HG03025 (cell line): ENCODE data around the gene RAPGEF4.
"Not testable (repeated sequence)": the region's sequence is repeated elsewhere in the genome, so short reads cannot be mapped to it uniquely, and the experiment has no call there.

Source experiments
- ATAC-seq: cut with Tn5 transposase; IDR thresholded peaks from one replicate; pipeline ENCODE4 v1.9.1; 2021; ENCODE audit warnings: mild to moderate bottlenecking, moderate library complexity; ENCODE audit not compliant: unreplicated experiment, low FRiP score

RAPGEF4 gene

GRCh38 chr2:172770887-172771286 lies 35.2 kb downstream of the RAPGEF4 start:
- ATAC-seq: no peak

- ATAC-seq: no peak
Measured at GRCh38 chr2:172772633-172773032, 37.0 kb downstream of the RAPGEF4 start.

GRCh38 chr2:172774302-172774701 lies 38.7 kb downstream of the RAPGEF4 start:
- ATAC-seq: no peak

GRCh38 chr2:172775319-172775718 lies 39.7 kb downstream of the RAPGEF4 start:
- no peak for ATAC-seq

GRCh38 chr2:172777431-172777830 lies 41.8 kb downstream of the RAPGEF4 start:
- no peak for ATAC-seq

- ATAC-seq: no peak
Measured at GRCh38 chr2:172782506-172783164, 47.0 kb downstream of the RAPGEF4 start.

GRCh38 chr2:172783165-172783898 lies 47.7 kb downstream of the RAPGEF4 start:
- no peak for ATAC-seq

GRCh38 chr2:172788871-172789270 lies 53.2 kb downstream of the RAPGEF4 start:
- no peak for ATAC-seq

- ATAC-seq: no peak
Measured at GRCh38 chr2:172790404-172790803, 54.8 kb downstream of the RAPGEF4 start.

GRCh38 chr2:172791953-172792352 lies 56.3 kb downstream of the RAPGEF4 start:
- ATAC-seq: no peak

- no peak for ATAC-seq
Measured at GRCh38 chr2:172792711-172793110, 57.1 kb downstream of the RAPGEF4 start.

- not testable (repeated sequence) for ATAC-seq
Measured at GRCh38 chr2:172803308-172803707, 67.7 kb downstream of the RAPGEF4 start.

- no peak for ATAC-seq
Measured at GRCh38 chr2:172804423-172804822, 68.8 kb downstream of the RAPGEF4 start.

GRCh38 chr2:172806493-172806892 lies 70.8 kb downstream of the RAPGEF4 start:
- no peak for ATAC-seq

GRCh38 chr2:172806996-172807395 lies 71.4 kb downstream of the RAPGEF4 start:
- no peak for ATAC-seq

GRCh38 chr2:172808156-172808555 lies 72.5 kb downstream of the RAPGEF4 start:
- no peak for ATAC-seq

GRCh38 chr2:172811027-172811426 lies 75.4 kb downstream of the RAPGEF4 start:
- no peak for ATAC-seq

GRCh38 chr2:172812158-172812744 lies 76.6 kb downstream of the RAPGEF4 start:
- no peak for ATAC-seq

GRCh38 chr2:172813314-172813888 lies 77.8 kb downstream of the RAPGEF4 start:
- ATAC-seq: no peak

- ATAC-seq: no peak
Measured at GRCh38 chr2:172817411-172817810, 81.8 kb downstream of the RAPGEF4 start.

- ATAC-seq: no peak
Measured at GRCh38 chr2:172819943-172820342, 84.3 kb downstream of the RAPGEF4 start.
